GM19025 (cell line): Measurements from ENCODE around the gene CREB5.

ENCODE experiments used
- ATAC-seq: cut with Tn5 transposase; IDR thresholded peaks from one replicate; pipeline ENCODE4 v1.9.1; 2021; ENCODE audit warnings: mild to moderate bottlenecking, low read depth, moderate library complexity; ENCODE audit not compliant: unreplicated experiment

CREB5 gene

GRCh38 chr7:28661826-28662595 lies 249.7 kb downstream of the CREB5 start:
- no peak for ATAC-seq

DNA sequence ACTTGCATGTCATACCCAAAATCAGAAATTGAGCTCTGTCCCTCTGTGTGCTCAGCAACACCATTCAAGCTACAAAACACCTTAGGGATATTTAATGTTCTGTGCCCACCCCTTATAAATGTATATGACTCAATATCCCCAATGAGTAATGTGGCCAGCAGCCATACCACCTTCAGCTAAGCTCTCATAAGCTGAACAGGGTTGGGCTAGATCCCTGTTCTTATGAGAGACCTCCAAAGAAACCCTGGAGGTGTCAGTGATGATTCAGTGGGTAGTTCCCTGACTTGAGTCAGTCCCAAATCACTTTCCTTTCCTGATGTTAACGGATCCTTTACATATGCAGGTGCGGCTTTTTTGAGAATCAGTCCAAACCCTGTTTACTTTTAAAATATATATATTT lies 253.8 kb downstream of the CREB5 start:
- ATAC-seq: no peak

- no peak for ATAC-seq
Observed at GRCh38 chr7:28668085-28668484, 255.8 kb downstream of the CREB5 start.

- no peak for ATAC-seq
Observed at GRCh38 chr7:28669330-28669729, 257.0 kb downstream of the CREB5 start.

- no peak for ATAC-seq
Observed at GRCh38 chr7:28671526-28671925, 259.2 kb downstream of the CREB5 start.

DNA sequence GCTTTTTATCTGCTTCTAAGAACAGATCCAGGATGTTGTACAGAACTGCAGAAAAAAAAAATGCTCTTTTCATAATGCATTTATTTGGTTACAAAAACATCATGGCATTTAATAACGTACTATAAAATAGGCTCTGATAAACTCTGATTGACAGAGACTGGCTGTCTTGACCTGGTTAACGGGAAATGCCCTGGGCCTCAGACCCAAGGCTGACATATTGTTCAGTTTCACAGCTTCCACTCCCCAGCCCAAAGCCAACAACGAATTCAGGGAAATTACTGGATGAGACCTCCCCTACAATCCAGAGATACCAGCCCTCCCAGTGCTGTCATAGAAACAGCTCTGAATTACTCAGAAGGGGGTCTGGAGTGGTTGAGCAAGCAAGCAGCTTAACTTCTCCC lies 260.1 kb downstream of the CREB5 start:
- no peak for ATAC-seq

- no peak for ATAC-seq
Observed at GRCh38 chr7:28674359-28674782, 262.1 kb downstream of the CREB5 start.

DNA sequence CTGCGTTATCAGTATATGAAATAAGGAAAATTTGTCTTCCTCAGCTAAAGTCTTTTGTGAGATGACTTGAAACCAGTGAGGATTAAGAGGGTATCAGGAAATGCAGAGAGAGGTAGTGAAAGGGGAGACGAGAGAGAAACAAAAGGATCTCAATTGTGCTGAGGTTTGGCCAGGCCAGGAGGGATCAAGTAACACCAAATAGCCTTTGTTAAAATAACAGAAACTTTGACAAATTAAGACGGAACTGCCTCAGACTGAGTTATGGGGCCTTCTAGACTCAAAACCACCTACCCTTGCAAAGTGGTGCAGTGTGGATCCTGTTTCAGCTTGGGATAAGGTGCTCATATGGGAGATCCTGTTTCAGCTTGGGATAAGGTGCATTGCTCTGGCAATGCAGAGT lies 263.1 kb downstream of the CREB5 start:
- ATAC-seq: no peak

GRCh38 chr7:28677668-28678067 lies 265.4 kb downstream of the CREB5 start:
- no peak for ATAC-seq

GRCh38 chr7:28678431-28678965 lies 266.2 kb downstream of the CREB5 start:
- ATAC-seq: no peak

GRCh38 chr7:28681693-28682310 lies 269.5 kb downstream of the CREB5 start:
- ATAC-seq: no peak

DNA sequence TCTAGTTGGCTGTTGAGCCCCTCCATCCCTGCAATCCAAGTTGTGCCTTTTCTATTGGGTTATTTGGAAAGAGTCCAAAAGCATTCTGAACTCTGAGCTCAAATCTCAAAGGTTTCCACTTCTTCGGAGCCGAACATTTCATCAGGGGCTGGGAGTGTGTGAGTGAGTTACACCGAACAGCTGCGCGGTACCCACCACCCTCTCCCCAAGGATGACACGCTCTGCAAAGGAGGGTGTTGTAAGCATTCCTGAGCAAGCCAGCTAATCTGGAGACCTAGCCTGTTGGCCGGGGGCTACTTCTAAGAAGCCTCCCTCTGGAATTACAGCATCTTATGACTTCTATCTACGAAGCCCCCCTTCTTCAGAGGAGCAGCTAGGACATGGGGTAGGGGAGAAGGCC lies 270.5 kb downstream of the CREB5 start:
- no peak for ATAC-seq

GRCh38 chr7:28684650-28685241 lies 272.4 kb downstream of the CREB5 start:
- no peak for ATAC-seq

- no peak for ATAC-seq
Observed at GRCh38 chr7:28685242-28685643, 272.9 kb downstream of the CREB5 start.

GRCh38 chr7:28685644-28686417 lies 273.5 kb downstream of the CREB5 start:
- no peak for ATAC-seq

DNA sequence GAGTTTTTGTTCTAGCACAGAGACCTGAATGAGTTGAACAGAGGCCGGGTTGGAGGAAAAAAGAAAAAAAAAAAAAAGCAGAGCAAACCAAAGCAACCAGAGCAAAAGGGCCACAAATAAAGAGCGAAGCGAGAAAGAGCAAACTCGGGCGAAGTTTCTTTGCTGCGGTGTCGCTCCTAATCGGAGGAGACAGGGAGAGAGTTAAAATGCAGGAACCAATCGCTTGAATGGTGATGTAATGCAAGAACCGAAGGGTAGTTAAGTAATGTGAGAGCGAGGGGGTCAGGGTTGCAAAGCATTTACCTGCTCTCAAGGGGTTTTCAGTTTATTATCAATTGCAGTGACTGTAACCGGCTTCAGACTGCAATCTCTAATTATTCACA lies 274.1 kb downstream of the CREB5 start:
- ATAC-seq: no peak

DNA sequence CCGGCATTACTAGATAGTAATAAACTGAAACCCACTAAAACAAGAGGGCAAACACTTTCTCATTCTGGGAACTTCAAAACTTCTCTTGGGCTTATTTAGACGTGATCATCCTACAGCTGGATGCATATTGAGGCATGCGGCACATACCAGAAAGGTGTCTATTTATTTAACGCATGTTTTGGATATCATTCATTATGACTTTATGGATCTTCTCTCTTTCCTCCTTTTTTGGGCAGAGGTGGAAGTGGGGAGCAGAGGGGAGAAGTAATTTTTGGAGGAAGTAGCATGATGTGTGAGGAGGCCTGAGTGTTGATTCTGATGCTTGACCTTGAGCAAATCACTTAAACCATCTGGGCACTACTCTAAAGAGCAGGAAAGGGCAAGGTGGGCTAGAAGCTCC lies 275.2 kb downstream of the CREB5 start:
- no peak for ATAC-seq

- no peak for ATAC-seq
Observed at GRCh38 chr7:28688174-28688573, 275.9 kb downstream of the CREB5 start.

GRCh38 chr7:28688651-28689050 lies 276.3 kb downstream of the CREB5 start:
- ATAC-seq: no peak

DNA sequence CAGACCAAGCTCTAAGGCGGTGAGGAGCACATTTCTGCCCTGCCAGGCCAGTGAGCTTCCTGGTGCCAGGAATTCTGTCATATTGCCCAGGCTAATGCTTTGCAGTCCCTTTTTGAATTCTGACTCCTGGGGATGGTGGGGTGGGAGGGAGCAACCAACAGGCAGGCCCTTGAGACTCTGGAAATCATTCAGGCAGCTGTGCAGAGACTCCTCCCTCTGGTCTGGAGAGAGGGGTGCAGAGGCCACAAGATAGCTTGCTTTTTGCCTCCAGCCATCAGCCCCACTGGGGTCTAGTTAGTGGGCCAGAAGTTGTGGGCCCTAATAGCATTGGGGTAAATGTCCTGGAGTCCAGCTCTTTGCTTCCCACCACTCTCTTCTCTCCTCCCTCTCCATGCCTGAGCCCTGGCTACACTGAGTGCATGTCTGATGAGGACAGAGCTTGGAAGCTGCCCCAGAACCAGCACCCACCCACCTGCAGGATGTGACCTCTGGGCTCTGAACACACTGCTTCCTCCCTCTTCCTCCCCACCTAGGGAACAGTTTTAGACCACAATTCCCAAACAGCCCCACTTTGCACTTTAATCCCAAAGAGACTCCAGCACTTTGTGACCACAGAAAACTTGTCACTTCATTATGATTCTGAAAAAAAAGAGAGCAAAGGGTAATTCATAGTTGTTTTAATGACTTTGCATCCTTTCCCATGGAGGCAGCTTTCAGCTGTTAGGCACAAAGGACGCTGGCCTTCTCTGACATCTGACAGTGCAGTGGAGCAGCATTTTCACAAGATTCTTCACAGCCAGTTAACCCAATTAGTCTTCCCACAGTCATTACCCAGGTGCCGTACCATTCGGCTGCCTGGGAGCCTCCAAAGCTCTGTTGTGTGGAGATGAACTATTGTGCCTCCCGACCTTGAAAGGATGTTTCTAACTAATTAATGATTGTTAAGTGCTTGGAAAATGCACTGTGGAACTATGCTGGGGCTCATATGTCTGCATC lies 283.3 kb downstream of the CREB5 start:
- no peak for ATAC-seq
